PC-9 (cell line): ENCODE data around the gene ARHGEF12.

Source experiments
- EZH2 ChIP-seq: fragments of 200-600 bp; sonication (generic); IDR thresholded peaks from 2 replicates; pipeline ENCODE4 v1.8.0; 2017; ENCODE audit warnings: antibody characterized with exemption, low read depth
- TF ChIP-seq, protein P1 (sequence below): fragments of 200-600 bp; sonication (generic); conservative IDR thresholded peaks from 2 replicates; pipeline ENCODE4 v1.6.1; 2017; ENCODE audit warnings: mixed run types, antibody characterized with exemption, mild to moderate bottlenecking, moderate library complexity

DNA sequence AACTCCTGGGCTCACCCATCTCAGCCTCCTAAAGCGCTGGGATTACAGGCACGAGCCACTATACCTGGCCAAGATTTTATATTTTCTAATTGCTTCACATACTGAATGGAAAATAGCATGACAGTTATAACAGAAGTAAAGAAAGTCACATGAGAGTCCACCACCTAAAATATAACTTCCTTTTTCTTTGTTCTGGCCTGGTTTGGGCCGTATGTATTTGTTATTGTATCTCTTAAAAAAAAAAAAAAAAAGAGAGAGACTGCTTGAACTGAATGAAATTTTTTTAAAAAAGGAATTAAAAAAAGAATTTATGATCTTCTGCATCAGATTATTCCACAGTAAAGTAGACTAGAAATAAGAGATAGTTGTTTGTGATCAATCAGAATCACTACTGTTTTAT lies 89.3 kb downstream of the ARHGEF12 start:
- TF ChIP-seq, protein P1, sequence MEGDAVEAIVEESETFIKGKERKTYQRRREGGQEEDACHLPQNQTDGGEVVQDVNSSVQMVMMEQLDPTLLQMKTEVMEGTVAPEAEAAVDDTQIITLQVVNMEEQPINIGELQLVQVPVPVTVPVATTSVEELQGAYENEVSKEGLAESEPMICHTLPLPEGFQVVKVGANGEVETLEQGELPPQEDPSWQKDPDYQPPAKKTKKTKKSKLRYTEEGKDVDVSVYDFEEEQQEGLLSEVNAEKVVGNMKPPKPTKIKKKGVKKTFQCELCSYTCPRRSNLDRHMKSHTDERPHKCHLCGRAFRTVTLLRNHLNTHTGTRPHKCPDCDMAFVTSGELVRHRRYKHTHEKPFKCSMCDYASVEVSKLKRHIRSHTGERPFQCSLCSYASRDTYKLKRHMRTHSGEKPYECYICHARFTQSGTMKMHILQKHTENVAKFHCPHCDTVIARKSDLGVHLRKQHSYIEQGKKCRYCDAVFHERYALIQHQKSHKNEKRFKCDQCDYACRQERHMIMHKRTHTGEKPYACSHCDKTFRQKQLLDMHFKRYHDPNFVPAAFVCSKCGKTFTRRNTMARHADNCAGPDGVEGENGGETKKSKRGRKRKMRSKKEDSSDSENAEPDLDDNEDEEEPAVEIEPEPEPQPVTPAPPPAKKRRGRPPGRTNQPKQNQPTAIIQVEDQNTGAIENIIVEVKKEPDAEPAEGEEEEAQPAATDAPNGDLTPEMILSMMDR: no peak
- no peak for TF ChIP-seq EZH2
